OCI-LY3 (cell line): ENCODE data around the gene TFDP1.

Experiments
- H2AFZ ChIP-seq: fragments of 200-600, 300-600 bp; shearing (Covaris generic); 2 replicates; pipeline ENCODE4 v1.6.0; 2014; ENCODE audit warnings: antibody characterized with exemption, low read depth, low read length
- H3K27ac ChIP-seq: fragments of 200-600, 300-600 bp; sonication (generic); 2 replicates; pipeline ENCODE4 v1.5.1; 2014; ENCODE audit warnings: mild to moderate bottlenecking, low read length, moderate library complexity, mixed read lengths
- H3K27me3 ChIP-seq: fragments of 200-600, 300-600 bp; sonication (generic); 2 replicates; pipeline ENCODE4 v1.6.1; 2014; ENCODE audit warnings: low read depth, low read length, mixed read lengths
- H3K36me3 ChIP-seq: fragments of 200-600, 300-600 bp; sonication (generic); replicated peaks from 2 replicates; pipeline ENCODE3; 2014; ENCODE audit warnings: low read depth, low read length, mixed read lengths
- H3K4me1 ChIP-seq: fragments of 300-600, 200-600 bp; sonication (generic); 2 replicates; pipeline ENCODE4 v1.6.1; 2014; ENCODE audit warnings: low read length, mixed read lengths
- H3K4me2 ChIP-seq: fragments of 200-600, 300-600 bp; sonication (generic); 2 replicates; pipeline ENCODE4 v1.6.1; 2014; ENCODE audit warnings: low read length, mixed read lengths
- H3K4me3 ChIP-seq: fragments of 300-600, 200-600 bp; sonication (generic); 2 replicates; pipeline ENCODE4 v1.5.1; 2014; ENCODE audit warnings: antibody characterized with exemption, mild to moderate bottlenecking, low read length, moderate library complexity
- H3K79me2 ChIP-seq: fragments of 300-600, 200-600 bp; shearing (Covaris generic); 2 replicates; pipeline ENCODE4 v1.6.1; 2014; ENCODE audit warnings: mild to moderate bottlenecking, low read length, mixed read lengths
- H3K9ac ChIP-seq: fragments of 300-600, 200-600 bp; shearing (Covaris generic); 2 replicates; pipeline ENCODE4 v1.6.0; 2014; ENCODE audit warnings: mild to moderate bottlenecking, low read length, moderate library complexity
- H3K9me3 ChIP-seq: fragments of 200-600, 300-600 bp; shearing (Covaris generic); 2 replicates; pipeline ENCODE4 v1.6.1; 2014; ENCODE audit warnings: low read length, mixed read lengths; ENCODE audit not compliant: insufficient read depth
- H4K20me1 ChIP-seq: fragments of 200-600, 300-600 bp; sonication (generic); 2 replicates; pipeline ENCODE4 v1.6.1; 2016; ENCODE audit warnings: low read length, mixed read lengths; ENCODE audit not compliant: insufficient read depth
- EZH2phosphoT487 ChIP-seq: fragments of 200-600 bp; shearing (Covaris generic); IDR thresholded peaks from 2 replicates; pipeline ENCODE4 v1.6.1; 2018; ENCODE audit warnings: antibody characterized with exemption, mixed run types, low read depth
- TF ChIP-seq, protein P1 (sequence below): fragments of 200-600, 300-600 bp; sonication (generic); IDR thresholded peaks from 2 replicates; pipeline ENCODE4 v1.5.1; 2014; ENCODE audit warnings: antibody characterized with exemption, low read length, low read depth

The TFDP1 gene

DNA sequence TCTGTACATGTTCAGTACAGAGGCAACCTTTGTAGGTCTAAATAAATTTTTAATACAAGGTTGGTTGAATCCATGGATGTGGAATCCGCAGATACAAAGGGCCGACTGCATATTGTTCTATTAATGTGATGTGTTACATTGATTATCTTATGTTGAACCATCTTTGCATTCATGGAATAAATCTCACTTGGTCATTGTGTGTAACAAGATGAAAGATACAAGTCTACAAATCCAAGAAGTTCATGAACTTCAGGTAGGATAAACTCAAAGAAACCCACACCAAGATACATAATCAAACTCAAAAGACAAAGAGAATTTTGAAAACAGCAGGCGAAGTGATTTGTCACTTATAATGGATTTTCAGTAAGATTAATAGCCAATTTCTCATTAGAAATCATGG, 8.0 kb upstream of the TFDP1 start:
- TF ChIP-seq, protein P1, sequence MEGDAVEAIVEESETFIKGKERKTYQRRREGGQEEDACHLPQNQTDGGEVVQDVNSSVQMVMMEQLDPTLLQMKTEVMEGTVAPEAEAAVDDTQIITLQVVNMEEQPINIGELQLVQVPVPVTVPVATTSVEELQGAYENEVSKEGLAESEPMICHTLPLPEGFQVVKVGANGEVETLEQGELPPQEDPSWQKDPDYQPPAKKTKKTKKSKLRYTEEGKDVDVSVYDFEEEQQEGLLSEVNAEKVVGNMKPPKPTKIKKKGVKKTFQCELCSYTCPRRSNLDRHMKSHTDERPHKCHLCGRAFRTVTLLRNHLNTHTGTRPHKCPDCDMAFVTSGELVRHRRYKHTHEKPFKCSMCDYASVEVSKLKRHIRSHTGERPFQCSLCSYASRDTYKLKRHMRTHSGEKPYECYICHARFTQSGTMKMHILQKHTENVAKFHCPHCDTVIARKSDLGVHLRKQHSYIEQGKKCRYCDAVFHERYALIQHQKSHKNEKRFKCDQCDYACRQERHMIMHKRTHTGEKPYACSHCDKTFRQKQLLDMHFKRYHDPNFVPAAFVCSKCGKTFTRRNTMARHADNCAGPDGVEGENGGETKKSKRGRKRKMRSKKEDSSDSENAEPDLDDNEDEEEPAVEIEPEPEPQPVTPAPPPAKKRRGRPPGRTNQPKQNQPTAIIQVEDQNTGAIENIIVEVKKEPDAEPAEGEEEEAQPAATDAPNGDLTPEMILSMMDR, result no peak
- TF ChIP-seq EZH2phosphoT487, result no peak
- no peaks in the 10 kb centered on the region for H3K9me3 ChIP-seq

GRCh38 chr13:113577881-113578435, 6.6 kb upstream of the TFDP1 start:
- Histone ChIP-seq H2AFZ (no peak overlapping the region), H3K4me2 (no peak overlapping the region), H3K9ac (no peak overlapping the region), H3K4me1 (no peaks in the 10 kb centered on the region), H4K20me1 (no peaks in the 10 kb centered on the region), H3K27me3 (peaks cover 4% of the 10 kb centered on the region; the same call in 1 of the 2 replicates), H3K9me3 (no peaks in the 10 kb centered on the region), H3K36me3 (no peaks in the 10 kb centered on the region), H3K27ac (no peak overlapping the region), H3K79me2 (no peaks in the 10 kb centered on the region), H3K4me3 (no peak overlapping the region)
- TF ChIP-seq, protein P1, result no peak
- TF ChIP-seq EZH2phosphoT487, result no peak

More for the DNA sequence above, 8.0 kb upstream of the TFDP1 start:
- no peak overlapping the region for H3K4me3 ChIP-seq
- no peaks in the 10 kb centered on the region for H3K4me1 ChIP-seq
- no peak overlapping the region for H2AFZ ChIP-seq
- H3K79me2 ChIP-seq, result no peaks in the 10 kb centered on the region
- no peaks in the 10 kb centered on the region for H3K36me3 ChIP-seq
- no peaks in the 10 kb centered on the region for H4K20me1 ChIP-seq
- H3K9ac ChIP-seq, result no peak overlapping the region
- H3K4me2 ChIP-seq, result no peak overlapping the region
- no peak overlapping the region for H3K27ac ChIP-seq
- H3K27me3 ChIP-seq, result peaks cover 4% of the 10 kb centered on the region; the same call in 1 of the 2 replicates

DNA sequence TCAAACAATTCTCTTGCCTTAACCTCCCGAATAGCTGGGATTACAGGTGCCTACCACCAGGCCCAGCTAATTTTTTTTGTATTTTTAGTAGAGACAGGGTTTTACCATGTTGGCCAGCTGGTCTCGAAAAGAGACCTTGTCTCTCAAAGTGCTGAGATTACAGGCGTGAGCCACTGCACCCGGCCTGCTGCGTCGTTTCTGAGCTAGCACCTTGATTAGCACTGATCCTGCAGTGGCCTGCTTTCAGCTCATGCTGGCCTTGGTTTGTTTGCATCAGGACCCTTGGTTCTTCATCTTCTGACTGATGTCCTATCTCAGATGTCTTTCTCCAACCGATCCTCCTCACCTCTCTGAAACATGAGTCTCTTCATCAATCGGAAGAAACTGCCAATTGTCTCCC, 4.9 kb upstream of the TFDP1 start:
- H3K79me2 ChIP-seq, result peaks cover 5% of the 10 kb centered on the region
- no peaks in the 10 kb centered on the region for H4K20me1 ChIP-seq
- no peak overlapping the region for H3K9ac ChIP-seq
- H3K27ac ChIP-seq, result no peak overlapping the region
- peaks cover 4% of the 10 kb centered on the region; the same call in 1 of the 2 replicates for H3K27me3 ChIP-seq
- H3K4me3 ChIP-seq, result no peak overlapping the region
- H3K9me3 ChIP-seq, result no peaks in the 10 kb centered on the region
- no peaks in the 10 kb centered on the region for H3K4me1 ChIP-seq
- no peak overlapping the region for H2AFZ ChIP-seq
- no peak for TF ChIP-seq EZH2phosphoT487
- TF ChIP-seq, protein P1, result no peak
- no peak overlapping the region for H3K4me2 ChIP-seq
- no peaks in the 10 kb centered on the region for H3K36me3 ChIP-seq

DNA sequence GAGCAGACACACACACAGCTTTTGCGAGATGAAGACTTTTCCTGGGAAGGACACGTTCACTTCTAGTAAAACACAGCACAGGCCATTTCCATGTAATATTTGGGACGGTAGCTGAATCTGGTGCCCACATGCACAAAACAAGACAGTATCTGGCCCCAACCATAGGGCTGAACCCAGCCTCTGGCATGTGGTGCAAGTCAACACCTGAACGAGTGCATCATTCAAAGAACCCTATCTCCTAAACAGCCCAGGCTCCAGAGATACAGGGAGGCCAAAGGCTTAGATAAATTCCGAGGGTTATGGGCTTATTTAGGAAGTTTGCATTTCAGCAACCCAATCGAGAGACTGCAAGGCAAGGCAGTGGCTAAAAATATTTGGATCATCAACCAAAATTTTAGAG, 2.7 kb upstream of the TFDP1 start:
- H4K20me1 ChIP-seq, result peaks cover 12% of the 10 kb centered on the region
- TF ChIP-seq, protein P1, result no peak
- TF ChIP-seq EZH2phosphoT487, result no peak
- no peak overlapping the region for H3K27ac ChIP-seq
- H3K9me3 ChIP-seq, result no peaks in the 10 kb centered on the region
- no peak overlapping the region for H3K4me3 ChIP-seq
- H3K4me2 ChIP-seq, result no peak overlapping the region
- H3K9ac ChIP-seq, result no peak overlapping the region
- H3K79me2 ChIP-seq, result peaks cover 27% of the 10 kb centered on the region
- H3K27me3 ChIP-seq, result peaks cover 2% of the 10 kb centered on the region; the same call in 1 of the 2 replicates
- no peak overlapping the region for H2AFZ ChIP-seq
- peaks cover 9% of the 10 kb centered on the region for H3K36me3 ChIP-seq
- H3K4me1 ChIP-seq, result peaks cover 12% of the 10 kb centered on the region
